NAMALWA (cell line): ENCODE results near the gene PTN.
"Not testable (repeated sequence)": the region's sequence is repeated elsewhere in the genome, so short reads cannot be mapped to it uniquely, and the experiment has no call there.

Source experiments
- DNase-seq: peaks from one replicate; pipeline ENCODE4 v3.0.0-alpha.2; 2015; ENCODE audit warnings: low spot score

Gene PTN

DNA sequence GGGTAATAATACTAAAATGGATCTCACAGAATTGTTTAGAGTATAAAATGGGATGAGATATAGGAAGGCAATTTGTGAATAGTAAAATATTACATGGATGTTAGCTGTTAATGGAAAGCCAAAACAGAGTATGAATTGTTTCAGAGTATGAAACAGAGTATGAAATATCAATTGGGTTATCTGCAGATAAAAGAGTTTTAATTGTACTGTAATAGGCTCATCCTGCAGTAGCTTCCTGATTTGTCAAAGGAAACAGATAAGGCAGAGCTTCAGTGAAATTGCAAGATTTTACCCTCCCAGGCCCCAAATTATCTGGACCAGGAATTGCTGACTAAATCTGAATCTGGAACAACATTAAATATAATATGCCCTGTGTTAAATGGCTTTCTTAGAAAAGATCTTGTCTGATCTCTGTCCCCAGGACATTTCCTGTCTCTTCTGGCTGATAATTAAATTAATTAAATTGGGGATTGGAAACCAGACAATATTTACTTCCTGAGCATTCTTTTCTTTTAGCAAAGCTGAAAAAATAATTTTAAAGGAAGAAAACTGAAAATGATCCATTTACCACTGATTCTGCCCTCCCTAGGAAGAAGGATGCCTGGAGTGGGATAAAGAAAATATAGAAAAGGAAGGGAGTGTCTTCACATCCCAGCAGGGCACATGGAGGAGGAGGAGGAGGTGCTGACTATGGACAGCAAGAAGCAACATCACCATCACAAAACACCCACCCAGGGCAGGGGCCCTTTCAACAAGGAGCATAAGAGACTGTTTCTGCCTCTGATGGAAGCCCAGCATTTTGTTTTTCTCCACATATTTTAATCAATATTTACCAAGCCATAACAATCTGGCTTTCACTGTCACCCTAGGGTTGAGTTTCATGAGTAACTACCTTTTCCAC is 18.5 kb downstream of the PTN start:
- no peak for DNase-seq

DNA sequence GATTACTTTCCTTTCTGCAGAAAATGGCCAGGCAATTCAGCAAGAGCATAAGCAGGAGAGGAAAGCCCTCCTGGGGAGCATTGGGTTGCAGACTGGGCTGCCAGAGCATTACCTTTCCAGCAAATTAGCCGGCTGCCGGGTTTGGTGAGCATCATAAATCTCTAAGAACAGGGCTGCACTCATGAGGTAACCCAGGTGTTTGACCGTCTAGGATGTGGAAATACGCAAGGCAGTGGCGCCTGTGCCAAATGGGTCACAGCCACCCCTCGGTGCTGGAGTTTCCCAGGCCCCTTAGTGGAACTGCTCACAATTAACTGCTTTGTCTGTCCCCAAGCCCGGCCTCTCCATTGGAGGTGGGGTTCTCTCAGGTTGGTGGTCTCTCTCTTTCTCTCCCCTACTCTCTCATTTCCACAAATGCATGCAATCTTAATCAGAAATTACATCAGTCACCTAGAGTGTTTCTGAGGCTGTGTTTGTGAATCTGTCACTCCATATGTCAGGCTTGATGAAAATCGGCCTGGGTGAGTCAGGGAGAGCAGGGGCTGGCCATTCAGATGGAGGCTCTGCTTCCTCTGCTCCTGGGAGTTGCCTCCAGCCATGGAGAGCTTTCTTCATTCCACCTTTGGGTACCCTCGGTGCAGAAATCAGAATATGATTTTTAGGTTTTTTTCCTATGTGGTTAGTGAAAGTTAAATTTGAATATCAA is 26.7 kb downstream of the PTN start:
- DNase-seq, result no peak

DNA sequence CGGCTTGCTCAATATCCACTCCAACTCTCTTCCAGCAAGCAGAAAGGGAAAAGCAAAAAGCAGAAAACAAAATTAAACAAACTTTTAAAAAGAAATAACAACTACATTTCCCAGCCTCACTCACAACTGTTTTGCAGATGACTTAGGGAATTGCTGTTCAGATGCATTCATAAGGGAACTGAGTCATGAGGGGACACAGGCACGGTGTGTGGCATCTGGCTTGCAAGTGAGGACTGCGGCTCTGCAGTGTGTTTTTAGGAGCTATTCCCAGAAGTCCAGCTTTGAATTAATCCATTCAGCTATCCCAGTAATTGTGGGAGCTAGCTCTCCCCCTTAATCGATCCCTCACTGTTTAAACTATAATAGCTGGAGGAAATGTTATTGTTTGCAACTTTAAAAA is 30.3 kb downstream of the PTN start:
- no peak for DNase-seq

DNA sequence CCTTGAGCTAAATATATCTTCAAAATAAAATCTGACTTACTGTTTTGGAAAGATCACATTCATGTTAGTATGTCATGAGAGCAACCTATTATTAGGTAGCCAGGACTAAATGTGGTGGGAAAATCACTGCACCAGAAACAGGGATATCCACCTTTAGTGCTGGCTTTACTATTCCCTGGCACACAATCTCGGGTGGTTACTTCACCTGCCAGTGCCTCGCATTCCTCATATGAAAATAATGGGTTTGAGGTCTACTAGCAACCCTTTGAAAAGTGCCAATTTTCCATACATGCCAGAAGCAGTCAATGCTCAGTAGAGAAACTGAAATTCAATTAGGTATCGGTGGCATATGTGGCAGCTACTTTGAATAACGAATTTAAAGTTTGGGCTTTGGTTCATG is 36.8 kb downstream of the PTN start:
- DNase-seq, result no peak

DNA sequence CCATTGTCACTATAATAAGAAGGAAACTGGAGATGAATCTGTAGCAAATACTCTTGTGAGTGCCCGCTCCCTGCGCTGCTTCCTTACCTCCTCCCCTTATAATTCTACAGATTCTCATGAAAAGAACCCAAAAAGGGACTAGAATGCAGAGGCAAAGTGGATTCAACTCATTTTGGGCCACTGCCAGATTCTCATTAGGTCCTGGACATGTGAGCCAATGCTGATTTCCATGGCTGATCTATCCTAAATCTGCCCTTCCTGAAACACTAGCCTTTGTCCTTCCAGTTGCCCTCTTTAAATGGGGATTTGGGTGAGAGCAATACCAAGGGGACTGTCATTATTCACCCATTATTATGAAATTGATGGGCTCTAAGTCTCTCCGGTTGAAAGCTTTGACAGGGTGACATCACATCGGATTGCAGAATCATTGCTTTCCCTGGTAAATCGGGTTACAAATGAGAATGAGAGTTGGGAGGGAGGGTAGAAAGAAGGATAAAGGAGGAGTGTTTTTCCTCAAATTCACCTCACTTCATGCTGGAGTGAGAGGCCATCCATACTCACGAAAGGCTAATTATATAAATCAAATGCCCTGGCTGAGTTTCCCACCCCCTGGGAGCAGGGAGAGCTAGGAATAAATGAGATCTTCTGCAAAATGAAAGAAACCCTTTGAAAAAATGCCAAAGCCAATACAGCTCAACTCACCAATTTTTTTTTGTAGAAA is 37.5 kb downstream of the PTN start:
- DNase-seq, result no peak

DNA sequence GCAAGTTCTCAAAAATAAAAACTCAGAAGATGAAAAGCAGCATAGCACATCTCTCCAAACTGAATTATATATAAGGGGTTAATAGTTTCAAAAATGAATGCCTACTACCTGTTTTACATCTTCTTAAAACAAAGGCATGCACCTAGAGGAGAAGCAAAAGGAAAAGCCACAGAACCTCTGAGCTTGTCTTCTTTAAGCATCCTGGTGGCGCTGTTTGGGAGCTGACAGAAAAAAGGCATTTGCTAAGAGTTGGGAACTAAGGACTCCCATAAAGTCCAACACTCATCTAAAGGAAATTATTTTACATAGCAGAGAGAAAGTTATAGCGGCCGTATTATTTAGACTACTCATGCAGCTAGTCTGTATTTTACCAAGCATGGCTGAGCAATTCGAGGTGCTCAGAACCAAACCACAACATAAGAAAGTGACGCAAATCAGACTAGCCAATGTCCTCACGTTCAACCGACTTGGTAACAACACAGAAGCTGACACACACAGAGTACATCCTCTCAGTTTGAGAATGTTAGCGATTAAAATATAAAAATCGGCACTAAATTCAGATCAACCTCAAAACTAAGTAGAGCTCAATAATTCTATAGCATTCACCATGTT is 38.8 kb downstream of the PTN start:
- no peak for DNase-seq

DNA sequence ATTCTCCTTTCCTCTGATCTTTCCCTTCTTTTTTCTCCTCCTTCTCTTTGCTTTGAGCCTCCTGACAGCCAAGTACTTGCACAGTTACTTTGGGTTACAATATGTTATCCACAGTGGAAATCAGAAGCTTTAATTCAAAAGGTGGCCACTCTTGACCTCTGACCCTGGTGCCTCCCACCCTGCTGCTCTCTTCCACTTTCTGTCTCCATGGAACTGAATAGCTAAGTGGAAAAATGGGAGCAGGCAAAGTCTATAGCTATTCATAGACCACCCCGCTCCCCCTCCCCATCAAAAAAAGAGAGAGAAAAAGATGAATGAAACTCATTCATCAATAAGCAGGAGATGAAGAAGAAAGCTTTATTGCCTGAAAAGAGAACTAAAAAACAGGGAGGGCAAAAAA is 39.4 kb downstream of the PTN start:
- no peak for DNase-seq

DNA sequence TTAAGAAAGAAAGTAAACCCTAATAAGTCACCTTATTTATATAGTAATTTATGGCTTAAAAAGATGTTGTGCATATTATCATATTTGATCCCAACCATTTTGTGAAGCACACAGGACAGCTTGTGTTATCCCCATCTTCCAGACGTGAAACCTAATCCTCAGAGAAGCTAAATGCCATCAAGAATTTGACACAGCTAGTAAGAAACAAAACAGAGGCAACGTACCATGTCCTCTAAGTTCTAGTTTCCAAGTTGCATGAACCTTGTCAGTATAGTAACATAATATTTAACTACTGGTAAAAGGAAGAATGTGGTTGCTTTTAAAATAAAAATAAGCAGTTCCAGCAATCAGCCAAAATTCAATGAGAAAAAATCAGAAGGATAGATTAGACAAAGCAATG is 41.5 kb downstream of the PTN start:
- DNase-seq, result no peak

DNA sequence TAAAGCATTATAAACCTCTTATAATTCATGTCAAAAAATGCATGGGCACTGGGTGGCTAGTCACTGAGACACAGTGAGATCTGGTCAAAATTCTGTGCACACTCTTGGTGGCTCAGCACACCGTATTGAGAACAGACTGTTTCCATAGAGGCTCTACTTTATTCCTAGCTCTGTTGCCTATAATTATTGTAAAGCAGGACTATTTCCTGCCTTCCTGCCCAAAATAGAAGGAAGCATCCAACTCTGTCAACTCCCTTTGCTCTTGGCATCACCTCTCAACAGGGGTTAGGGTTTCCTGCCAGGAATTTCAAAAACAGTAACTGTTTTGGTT is 45.1 kb downstream of the PTN start:
- DNase-seq, result no peak

DNA sequence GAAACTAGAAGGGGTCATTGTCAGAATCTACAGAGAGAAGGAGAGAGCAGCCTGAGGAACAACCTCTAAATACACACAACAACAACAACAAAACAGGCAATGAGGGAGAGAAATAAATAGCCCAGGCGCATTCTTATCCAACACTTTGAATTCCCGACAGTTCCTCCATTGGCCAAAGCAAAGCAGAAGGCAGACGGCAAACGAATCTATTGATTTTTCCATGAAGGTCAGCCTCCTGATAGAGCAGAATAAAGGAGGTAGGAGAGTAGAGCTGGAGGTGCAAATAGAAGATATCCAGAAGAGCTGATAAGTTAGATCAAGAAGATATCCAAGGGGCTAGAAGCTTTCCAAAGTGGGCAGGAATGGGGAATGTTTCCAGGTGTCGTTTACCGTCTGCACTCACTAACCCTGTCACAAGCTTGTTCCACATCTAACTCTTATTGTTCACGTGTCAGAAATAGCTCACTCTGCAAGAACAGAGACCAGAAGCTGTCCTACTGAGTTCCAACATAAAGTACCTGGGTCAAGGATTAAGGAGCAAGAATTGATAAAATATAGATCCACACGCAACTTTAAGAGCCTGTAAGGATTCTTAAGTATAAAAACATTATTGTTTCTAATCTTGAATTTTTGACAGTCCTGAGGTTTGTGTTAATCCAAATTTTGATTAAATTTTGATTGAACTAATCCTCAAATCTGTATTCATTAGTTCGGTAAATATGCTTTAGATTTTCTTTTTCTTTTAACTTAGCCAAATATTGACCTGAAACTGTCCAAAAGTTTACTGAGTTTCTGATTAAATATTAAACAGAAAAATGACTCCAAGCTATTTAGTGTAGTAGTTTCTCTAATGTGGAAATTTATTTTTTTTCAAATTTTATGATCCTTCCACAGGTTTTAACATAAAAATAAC is 45.7 kb downstream of the PTN start:
- DNase-seq, result no peak

DNA sequence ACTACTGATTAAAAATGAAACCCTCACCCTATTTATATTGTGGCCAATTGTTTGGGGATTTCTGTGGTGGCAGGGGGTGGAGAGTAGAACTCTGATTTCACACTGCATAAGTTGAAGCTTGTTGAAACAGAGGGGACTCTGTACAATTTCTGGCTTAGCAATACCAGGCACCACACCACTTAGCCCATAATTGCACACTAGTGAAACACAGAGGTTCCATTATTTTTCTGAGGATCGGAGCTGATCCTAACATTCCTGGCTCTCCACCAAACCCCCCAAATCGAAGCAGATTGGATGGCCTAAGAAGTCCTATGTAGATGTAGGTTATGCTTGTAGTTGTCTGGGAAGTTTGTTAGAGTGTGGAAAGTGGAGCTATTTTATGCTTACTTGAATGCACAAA is 47.0 kb downstream of the PTN start:
- DNase-seq, result no peak

DNA sequence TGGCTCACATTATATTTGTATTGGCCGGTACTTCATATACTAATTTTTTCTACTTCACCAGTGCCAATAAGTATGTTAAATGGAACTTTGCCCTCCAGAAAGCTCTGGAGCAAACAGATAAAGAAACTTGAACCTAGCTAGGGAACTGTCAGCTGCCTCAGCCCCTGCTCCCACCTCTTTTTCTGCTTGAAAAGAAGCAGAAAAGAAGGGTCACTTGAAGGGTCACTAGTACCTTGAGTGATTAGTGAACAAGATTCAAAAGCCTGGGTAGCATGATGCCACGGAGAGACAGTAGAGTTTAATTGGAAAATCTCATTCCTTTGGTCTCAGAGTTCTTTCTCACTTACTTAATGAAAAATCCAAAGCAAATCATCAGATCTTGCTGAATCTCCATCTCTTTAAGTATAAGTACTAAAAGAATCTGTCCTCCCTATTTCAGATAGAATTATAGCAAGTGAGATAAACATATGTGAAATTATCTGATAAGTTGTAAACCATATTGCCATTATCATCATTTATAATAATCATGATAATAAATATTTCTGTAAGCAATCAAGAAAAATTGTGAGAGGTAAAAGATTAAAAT is 47.7 kb downstream of the PTN start:
- DNase-seq, result no peak

DNA sequence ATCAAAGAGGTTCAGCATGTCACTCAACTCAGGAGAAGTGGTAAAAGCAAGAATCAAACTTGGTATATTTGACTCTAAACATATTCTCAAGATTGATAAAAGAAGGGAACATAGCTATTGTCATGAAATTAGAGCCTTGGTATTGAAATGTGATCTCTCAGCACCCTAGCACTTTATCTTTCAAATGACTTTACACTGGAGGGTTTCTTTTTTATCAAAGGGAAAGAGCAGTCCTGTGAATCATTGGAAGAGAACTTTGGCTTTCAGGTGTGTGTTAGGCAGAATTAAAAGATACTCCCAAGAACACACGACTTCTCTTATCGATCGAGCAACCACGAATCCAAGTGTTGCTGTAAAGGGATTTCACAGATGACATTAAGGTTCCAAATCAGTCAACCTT is 54.4 kb downstream of the PTN start:
- DNase-seq, result no peak

DNA sequence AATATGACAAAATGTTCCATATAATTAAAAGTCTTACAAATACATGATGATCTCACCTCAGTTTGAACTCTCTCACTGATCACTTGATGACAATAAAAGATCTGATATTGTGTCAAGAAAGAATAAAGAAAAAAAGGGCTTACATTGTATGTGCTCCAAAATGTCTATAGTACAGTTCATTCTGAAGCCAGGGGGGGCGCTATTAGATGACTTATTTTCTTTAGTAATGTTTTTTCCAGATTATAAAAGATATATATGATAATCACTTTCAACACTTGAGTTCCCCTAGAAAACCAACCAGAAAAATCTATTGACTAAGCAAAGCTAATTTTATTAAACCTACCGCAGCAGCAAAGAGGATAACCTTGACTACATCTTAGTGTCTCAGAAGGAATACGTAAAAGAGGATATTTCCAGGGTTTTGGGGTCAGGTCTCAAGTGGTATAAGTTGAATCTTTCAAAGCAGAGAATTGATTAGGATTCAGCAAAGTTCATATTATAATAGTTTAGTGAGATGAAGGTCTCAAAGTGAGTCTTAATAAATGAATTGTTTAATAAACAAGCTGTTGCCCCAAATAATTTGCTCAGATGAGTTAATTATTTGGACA is 55.8 kb downstream of the PTN start:
- peak; percentile 43 for DNase-seq

DNA sequence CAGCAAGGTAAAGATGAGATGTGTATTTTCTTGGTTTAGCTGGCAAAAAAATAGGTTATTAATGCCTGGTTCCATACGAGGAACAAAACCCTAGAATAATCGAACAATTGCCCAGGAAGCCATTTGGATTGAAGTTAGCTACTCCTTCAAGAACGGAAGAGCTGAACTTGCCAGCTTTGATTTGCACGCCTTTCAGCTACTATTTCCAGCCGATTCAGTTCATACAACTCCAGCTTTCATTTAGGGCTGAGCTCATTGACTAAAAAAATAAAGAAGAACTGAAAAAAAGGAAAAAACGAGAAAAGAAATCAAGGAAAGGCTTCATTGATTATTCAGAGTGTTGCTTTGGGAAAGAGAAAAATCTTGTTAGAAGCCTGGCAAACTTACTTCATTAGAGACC is 60.4 kb downstream of the PTN start:
- DNase-seq, result no peak

DNA sequence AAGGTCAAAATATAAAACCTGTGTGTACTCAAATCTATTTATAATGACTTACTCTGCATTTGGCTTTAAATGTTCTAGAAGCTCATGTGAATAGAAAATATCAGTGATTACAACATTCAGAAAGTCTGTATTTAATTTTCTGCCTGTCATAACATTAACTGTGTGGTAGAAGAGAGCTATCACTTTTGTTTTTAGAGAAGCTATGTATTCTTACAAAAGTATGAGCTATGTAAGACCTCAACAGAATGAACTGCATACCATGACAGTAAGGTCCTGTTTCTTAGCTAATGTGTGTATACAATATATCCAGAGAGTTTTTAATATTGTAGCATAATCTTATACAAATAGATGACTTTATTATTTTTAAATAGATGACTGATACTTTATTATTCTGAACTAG is 61.5 kb downstream of the PTN start:
- DNase-seq, result no peak

DNA sequence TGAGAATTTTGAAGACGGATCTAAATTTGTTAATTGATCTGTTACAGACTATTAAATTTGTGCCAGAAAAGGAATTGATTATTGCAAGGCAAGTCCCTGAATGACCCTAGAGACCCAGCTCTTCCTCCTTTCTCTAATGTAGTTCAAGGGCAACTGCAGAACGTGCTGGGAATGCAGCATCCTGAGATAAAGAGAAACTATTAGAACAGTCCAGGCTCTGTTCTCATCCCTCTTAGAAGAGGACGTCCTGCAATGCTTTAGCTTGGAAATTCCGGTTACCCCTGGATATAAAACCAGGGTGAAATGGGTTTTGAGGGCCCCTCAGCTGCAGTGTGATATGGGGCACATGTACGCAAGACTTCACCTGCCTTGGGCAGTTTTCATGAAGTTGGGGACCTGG is 67.3 kb downstream of the PTN start:
- no peak for DNase-seq

DNA sequence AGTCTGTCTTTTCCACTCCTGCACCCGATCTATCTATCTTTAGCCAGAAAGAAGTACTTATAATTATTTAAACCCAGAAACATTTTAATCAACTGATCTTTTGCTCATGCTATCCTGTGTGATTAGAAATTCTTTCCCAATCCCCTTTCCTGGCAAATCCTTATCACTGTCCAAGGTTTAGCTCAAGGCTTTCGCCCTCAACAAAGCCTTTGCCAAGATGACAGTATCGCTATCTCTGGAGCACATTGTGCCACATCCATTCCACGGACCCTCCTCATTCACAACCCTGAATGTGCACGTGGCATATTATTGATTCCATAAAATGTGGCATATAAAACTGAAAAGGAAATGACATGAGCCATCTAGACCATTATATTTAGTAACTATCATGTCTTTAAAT is 71.3 kb downstream of the PTN start:
- no peak for DNase-seq

DNA sequence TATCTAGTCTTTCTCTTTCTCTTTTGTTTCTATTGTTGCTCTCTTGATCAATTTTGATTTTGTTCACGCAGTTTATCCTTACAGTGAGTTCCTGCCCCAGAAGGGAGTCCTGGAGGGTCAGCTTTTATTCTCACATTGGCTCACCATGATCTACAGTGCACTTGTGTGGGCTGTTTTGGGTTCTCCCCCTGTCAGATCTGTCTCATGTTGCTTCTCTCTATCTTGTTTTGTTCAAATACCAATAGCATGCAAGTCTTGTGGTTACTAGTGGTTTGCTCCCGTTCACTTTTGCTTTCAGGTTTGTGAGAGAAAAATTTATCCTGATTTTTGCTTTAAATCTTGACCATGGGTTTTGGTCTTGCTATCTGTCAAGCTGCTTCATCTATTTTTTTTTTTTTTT is 74.3 kb downstream of the PTN start:
- DNase-seq, result no peak

DNA sequence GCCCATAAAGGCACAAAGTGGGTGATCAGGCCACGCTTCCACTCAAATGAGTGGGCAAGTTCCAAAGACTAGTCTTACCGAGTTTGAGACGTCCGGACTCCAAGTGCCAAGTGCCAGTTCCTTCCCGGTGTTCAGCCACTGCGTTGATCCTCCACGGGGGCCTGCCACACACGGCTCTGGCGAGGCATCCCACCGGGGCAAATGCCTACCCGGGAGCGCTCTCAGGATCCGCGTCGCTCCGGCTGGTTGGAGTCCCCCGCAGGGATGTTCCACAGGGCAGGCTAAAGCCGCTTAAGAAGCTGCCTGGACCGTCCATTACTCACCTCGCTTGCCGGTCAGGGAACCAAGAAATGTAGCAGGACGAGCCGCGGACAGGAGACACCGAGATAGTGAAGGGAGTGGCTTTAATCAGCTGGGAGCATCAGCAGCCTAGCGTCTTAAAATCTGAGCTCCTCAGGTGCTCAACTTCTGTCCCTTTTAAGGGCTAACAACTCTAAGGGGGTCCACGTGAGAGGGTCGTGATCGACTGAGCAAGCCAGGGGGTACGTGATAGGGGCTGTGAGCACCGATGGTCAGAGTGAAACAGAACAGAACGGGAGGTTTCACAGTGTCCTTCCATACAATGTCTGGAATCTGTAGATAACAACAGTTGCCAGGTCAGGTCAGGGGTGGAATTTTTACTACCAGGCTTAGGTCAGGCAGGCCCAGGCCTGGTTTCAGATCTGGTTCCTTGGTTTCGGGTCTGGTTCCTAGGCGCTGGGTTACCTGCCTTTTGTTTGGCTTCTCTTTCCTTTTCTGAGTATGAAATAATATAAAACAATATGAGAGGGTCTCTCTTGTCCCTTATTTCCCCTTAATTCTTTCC is 75.3 kb downstream of the PTN start:
- DNase-seq, result not testable (repeated sequence)
